OCI-M1 (cell line): ENCODE measurements around the gene FBXO22.
A peak's percentile ranks its signal among the peaks of the same experiment; 100 is the strongest.
"Not testable (repeated sequence)": the region's sequence is repeated elsewhere in the genome, so short reads cannot be mapped to it uniquely, and the experiment has no call there.

Experiments used
- DNase-seq: peaks from one replicate; lab custom pipeline; 2025; lab: John Stamatoyannopoulos, UW

FBXO22 gene

DNA sequence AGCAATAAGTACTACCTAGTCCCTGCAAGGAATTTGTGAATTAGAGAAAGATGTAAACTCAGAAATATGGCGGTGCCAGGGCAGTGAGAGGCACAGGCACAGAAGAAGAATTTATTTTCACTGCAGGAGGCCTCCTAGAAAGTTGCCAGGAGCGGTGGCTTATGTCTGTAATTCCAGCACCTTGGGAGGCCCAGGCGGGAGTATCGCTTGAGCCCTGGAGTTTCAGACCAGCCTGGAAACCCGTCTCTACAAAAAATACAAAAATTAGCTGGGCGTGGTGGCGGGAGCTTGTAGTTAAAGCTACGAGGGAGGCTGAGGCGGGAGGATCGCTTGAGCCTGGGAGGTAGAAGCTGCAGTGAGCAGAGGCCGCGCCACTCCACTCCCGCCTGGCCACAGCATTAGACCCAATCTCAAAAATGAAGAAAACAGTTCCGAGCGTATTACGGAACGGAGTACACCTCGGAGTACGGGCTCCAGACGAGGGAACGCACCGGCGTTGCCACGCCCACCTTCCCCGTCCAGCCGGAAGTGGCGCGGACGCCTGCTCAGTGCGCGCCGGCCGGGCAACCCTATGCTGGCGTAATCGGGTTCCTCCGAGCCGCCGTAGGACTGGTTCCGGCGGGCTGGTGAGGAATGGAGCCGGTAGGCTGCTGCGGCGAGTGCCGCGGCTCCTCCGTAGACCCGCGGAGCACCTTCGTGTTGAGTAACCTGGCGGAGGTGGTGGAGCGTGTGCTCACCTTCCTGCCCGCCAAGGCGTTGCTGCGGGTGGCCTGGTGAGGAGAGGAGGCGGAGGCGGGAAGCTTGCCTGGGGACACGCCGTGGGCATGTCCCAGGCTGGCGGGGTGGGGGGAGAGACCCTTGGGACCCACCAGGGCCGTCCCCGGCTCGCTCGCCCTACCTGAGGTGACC lies at the start of gene FBXO22:
TSS of gene FBXO22 (plus strand) at position 548 of the 909 bp plus-strand sequence. CDS start at position 634, 86 bp downstream.
- peak; percentile 96 for DNase-seq

DNA sequence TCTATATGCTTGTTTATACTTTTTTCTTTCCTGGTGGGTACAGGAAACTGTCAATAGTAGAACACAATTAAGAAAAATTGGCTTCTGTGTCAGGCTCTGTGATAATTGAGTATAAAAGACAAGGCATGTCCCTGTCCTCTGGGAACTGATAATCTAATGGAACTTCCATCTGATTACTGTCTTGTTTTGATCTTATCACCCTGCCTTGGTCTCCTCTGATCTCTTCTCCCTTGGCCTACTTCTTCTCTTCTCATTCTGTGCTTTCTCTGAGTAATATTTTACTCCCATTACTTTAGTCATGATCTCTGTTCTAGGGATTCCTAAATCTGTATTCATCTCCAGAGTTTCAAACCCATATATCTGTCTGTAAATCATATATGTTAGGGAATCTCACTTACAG lies 45.8 kb upstream of the FBXO22 start:
- no peak for DNase-seq

GRCh38 chr15:75861750-75862402 lies 41.8 kb upstream of the FBXO22 start:
- DNase-seq = no peak

DNA sequence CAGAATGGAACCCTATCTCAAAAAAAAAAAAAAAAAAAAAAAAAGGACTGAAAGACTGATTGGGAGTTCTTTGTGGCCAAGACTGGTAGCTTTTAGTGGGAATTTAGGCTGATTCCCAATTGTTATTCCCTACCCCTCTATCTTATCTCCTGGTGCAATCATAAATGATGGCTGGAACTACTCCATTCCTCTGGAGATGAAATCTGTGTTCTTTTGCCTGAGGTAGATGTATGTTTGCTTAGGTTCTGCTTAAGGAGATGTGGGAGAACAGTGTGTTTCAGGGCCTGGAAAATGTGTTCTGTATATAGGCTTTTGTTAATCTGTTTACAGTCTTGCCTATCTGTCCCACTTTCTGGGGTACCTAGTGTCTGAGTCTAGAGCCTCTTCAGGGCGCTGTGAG lies 40.9 kb upstream of the FBXO22 start:
- DNase-seq = no peak

DNA sequence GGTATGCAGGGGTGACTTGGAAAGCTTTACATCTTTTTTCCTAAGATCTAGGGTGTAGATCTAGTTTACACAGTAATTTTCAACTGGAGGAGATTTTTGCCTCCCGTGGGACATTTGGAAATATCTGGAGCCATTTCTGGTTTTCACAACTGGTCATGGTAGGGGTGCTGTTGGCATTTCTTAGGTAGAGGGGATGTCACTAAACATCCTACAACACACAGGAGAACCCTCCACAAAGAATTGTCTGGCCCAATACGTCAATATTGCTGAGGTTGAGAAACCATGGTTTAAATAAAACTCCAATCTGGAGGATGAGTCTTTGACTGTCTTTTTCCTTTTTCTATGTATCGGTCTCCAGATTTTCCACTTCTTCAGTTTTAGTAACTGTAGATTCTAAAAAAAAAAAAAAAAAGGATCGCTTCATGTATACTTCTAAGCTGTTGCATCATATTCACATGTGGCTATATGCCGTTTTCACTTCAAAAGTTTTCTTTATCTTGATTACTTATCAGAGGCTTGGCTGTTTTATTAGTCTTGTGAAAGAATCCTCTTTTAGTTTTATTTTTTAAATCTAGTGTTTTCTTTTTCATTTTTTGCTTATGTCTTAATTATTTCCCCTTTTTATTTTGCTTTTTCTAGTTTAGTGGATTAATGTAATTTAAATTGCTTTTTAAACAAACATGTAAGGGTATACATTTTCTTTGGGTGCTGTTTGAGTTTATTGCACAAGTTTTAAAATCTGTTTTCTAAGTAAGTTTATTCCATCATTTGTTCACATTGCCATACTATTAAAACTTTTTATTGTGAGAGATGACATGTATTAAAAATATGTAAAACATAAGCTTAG lies 39.2 kb upstream of the FBXO22 start:
- peak; percentile 85 for DNase-seq

- not testable (repeated sequence) for DNase-seq
Observed at GRCh38 chr15:75866045-75866444, 37.6 kb upstream of the FBXO22 start.

- peak; percentile 58 for DNase-seq
Observed at GRCh38 chr15:75866916-75867315, 36.8 kb upstream of the FBXO22 start.

GRCh38 chr15:75867449-75867848 lies 36.2 kb upstream of the FBXO22 start:
- DNase-seq = peak; percentile 70

DNA sequence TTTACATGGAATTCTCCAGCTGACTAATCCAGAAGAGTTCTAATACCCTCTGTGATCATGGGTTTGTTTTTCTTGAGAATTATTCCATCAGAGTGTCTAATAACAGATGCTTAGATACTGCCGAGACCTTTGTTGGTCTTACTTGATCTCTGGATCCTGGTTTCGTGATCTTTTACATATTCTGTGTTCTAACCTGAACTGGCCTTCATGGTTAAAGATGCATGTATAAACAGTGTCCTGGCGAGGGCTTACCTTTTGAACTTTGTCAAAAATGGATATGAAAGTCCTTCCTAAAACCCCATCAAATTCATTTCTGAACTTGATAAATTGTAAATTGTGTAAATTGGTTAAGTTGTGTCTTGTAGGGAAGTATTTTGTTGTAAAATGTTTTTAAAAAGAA lies 35.7 kb upstream of the FBXO22 start:
- no peak for DNase-seq

GRCh38 chr15:75869446-75869845 lies 34.2 kb upstream of the FBXO22 start:
- no peak for DNase-seq

DNA sequence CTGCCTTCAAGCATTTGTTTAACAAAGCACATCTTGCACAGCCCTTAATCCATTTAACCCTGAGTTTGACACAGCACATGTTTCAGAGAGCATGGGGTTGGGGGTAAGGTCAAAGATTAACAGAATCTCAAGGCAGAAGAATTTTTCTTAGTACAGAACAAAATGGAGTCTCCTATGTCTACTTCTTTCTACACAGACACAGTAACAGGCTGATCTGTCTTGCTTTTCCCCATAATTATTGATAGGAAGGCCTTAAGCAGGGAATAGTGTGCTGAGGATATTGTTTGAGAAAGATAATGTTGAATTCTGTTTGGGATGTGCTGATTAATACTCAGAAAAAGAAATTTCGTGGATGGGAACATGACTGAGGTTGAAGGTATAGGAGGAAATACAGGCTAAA lies 32.1 kb upstream of the FBXO22 start:
- not testable (repeated sequence) for DNase-seq

- DNase-seq = peak; percentile 45
Observed at GRCh38 chr15:75872403-75872990, 31.2 kb upstream of the FBXO22 start.

- no peak for DNase-seq
Observed at GRCh38 chr15:75884041-75884440, 19.6 kb upstream of the FBXO22 start.

DNA sequence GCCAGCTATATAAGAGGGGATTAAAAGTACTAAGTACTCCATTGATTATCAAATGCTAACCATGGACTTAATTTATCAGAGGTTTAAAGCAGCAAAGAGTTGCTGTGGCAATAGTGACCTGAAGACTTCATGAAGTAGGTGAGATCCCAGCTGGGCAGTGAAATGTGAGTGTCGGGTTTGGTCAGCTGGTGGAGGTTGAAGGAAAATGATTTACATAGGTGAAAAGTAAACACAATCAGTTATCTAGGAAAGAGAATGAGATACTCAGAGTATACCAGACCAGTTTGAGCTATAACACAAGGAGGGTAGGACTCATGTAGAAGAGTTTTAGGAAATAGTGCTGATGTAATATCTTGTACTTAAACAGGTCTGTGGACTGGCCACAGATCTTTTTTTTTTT lies 16.5 kb upstream of the FBXO22 start:
- no peak for DNase-seq

DNA sequence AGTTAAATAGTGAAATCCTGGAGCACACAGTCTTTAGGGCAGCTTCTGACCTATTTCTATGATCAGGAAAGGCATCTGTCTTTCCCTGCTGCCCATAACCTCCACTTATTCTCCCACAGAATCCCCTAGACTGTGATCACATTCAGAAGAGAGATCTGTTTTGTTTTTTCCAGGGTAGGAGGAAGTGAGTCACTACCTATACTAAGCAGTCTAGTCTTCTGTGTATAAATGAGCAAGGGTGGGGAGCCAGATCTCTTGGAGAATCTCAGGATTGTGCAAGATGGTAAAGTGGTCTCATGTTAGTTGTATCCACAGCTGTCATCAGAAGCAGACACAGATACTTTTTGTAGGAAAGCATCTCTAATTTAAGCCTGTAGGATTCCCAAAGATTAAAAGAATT lies 11.8 kb upstream of the FBXO22 start:
- DNase-seq = peak; percentile 59

DNA sequence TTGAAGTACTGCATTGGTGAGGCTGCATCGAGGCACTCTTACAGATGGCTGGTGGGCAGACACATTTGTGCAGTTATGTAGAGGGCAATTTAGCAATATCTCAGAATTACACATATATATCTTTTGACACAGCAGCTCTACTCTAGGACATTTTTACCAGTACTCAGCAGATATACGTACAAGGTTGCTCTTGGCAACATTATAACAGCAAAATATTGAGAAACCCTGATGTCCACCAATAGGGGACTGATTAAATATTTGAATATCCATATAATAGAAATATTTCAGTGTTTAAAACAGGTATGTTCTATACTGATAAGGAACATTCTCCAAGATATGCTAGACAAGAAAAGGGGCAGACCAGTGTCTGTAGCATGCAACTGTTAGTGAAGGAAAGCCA lies 7.9 kb upstream of the FBXO22 start:
- DNase-seq = no peak

DNA sequence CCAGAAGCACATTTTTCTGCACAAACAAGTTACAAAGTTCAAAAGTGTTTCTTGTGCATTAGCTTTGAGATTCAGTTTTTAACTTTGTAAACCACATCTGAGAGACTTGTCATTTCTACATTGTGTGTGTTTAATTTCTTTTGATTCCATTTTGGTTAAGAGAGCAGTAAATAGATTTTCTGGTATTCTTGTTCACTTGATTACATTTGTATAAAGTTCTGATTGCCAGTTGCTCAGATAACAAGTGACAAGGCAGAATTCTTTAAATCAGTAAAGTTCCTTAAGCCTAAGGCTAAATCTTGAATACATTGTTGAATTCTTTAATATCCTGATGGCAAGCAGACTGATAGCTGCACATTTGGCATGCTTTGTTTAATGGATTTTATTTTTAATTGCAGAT lies 3.1 kb upstream of the FBXO22 start:
- peak; percentile 16 for DNase-seq

GRCh38 chr15:75902129-75902557 lies 1.5 kb upstream of the FBXO22 start:
- no peak for DNase-seq

- DNase-seq = no peak
Observed at GRCh38 chr15:75905231-75905630, 1.6 kb downstream of the FBXO22 start.

- not testable (repeated sequence) for DNase-seq
Observed at GRCh38 chr15:75910355-75910754, 6.7 kb downstream of the FBXO22 start.

DNA sequence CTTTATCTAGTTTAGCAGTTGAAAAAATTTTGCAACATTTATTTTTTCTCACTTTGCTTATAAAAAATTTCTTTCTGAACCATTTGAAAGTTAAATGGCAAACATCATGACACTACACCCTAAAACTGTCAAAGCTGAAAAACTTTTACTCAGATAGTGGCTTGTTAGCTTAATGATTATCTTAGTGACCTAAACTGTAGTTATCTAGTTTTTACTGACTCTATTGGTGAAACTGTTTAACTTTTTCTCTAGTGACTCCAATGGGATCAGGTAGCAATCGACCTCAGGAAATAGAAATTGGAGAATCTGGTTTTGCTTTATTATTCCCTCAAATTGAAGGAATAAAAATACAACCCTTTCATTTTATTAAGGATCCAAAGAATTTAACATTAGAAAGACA lies 13.3 kb downstream of the FBXO22 start:
- DNase-seq = no peak

DNA sequence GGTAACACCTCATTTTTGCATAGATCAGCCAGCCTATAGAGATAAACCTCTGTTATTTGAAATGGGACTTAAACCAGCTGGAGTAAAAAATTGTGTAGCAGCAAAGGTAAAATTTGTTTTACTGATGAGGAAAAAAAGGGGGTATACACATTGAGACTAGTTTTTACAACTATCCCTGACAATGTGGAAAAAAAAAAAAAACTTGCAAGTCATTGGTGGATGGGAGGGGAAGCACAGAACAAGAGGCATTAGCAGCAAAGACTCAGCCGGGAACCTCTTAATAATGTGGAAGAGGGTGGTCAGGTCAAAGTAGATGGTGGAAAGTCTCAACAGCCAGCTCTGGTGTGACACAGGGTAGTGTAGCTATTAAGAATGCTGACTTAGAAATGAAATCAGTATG lies 14.5 kb downstream of the FBXO22 start:
- no peak for DNase-seq
